OCI-LY7 (cell line): ENCODE data around the gene ATE1. TPM values are rescaled to one million over a fixed set of nuclear protein-coding genes. Genes with fewer than 3 reads are reported as not detected.

Source experiments
- BruUV-seq: library from RNA; stranded (reverse); fragments of 400-500 nt; replicated peaks from 2 replicates; lab custom pipeline; 2021; lab: Mats Ljungman, UMichigan
- CTCF ChIA-PET: fragments of 300-600 bp; sonication (Branson Sonifier 250); formaldehyde crosslinking; loops from one replicate; lab custom pipeline; 2022; ENCODE audit warnings: antibody characterized with exemption; ENCODE audit not compliant: unreplicated experiment; lab: Charles Lee
- POLR2A ChIA-PET: fragments of 300-600 bp; sonication (Branson Sonifier 250); formaldehyde crosslinking; loops from one replicate; lab custom pipeline; 2022; ENCODE audit warnings: antibody characterized with exemption; lab: Charles Lee
- DNase-seq: peaks from one replicate; pipeline ENCODE4 v3.0.0-alpha.2; 2015; ENCODE audit warnings: low spot score
- H2AFZ ChIP-seq: fragments of 200-600 bp; sonication (generic), shearing (Covaris generic); 2 replicates; pipeline ENCODE4 v1.6.1; 2014; ENCODE audit warnings: mild to moderate bottlenecking, antibody characterized with exemption, low read length, moderate library complexity
- H3K27ac ChIP-seq: fragments of 200-600 bp; sonication (generic); 2 replicates; pipeline ENCODE4 v1.5.1; 2014; ENCODE audit warnings: mixed run types, low read depth, mild to moderate bottlenecking, moderate library complexity, low read length, inconsistent platforms; ENCODE audit not compliant: poor library complexity, severe bottlenecking
- H3K36me3 ChIP-seq: fragments of 200-600 bp; sonication (generic); 2 replicates; pipeline ENCODE4 v1.6.1; 2014; ENCODE audit warnings: mild to moderate bottlenecking, antibody characterized with exemption, low read length, moderate library complexity, mixed read lengths; ENCODE audit not compliant: insufficient read depth
- H3K4me1 ChIP-seq: fragments of 200-600 bp; sonication (generic); 2 replicates; pipeline ENCODE4 v1.5.1; 2014; ENCODE audit warnings: mild to moderate bottlenecking, low read length; ENCODE audit not compliant: insufficient read depth, poor library complexity, severe bottlenecking
- H3K4me2 ChIP-seq: fragments of 200-600 bp; sonication (generic); 2 replicates; pipeline ENCODE4 v1.6.1; 2014; ENCODE audit warnings: mild to moderate bottlenecking, low read length
- H3K4me3 ChIP-seq: fragments of 200-600 bp; sonication (generic); 2 replicates; pipeline ENCODE4 v1.5.1; 2014; ENCODE audit warnings: mild to moderate bottlenecking, low read depth, low read length; ENCODE audit not compliant: poor library complexity, severe bottlenecking
- H3K79me2 ChIP-seq: fragments of 200-600 bp; sonication (generic); 2 replicates; pipeline ENCODE4 v1.6.1; 2016; ENCODE audit warnings: low read depth, mild to moderate bottlenecking, low read length, moderate library complexity, mixed read lengths; ENCODE audit not compliant: insufficient read depth
- H3K9me2 ChIP-seq: fragments of 200-600 bp; sonication (generic); 2 replicates; pipeline ENCODE4 v1.6.1; 2016; ENCODE audit warnings: mild to moderate bottlenecking, low read length, mixed read lengths; ENCODE audit not compliant: insufficient read depth
- H3K9me3 ChIP-seq: fragments of 200-600 bp; sonication (generic); 2 replicates; pipeline ENCODE4 v1.6.1; 2014; ENCODE audit warnings: mild to moderate bottlenecking, mixed run types, low read length, mixed read lengths
- H4K20me1 ChIP-seq: fragments of 200-600 bp; sonication (generic); 2 replicates; pipeline ENCODE4 v1.6.1; 2014; ENCODE audit warnings: mild to moderate bottlenecking, antibody characterized with exemption, low read length, moderate library complexity, mixed read lengths; ENCODE audit not compliant: insufficient read depth
- EZH2phosphoT487 ChIP-seq: fragments of 200-600 bp; sonication (generic); IDR thresholded peaks from 2 replicates; pipeline ENCODE4 v1.6.1; 2018; ENCODE audit warnings: low read depth, borderline replicate concordance, mild to moderate bottlenecking, mixed run types, antibody characterized with exemption, low read length, moderate library complexity, mixed read lengths
- intact Hi-C: fragments of 100-400 bp; cut with micrococcal nuclease; formaldehyde crosslinking; loops from one replicate; pipeline ENCODE4 v1.10.0; 2022; ENCODE audit not compliant: unreplicated experiment
- total RNA-seq, 2 experiments: library from RNA; depleted of rRNA in 1 of 2; stranded (reverse); fragments of >200 nt in 1 of 2; shearing (Covaris generic) in 1 of 2; gene quantifications; 2 replicates each; pipeline ENCODE4 v1.2.3, GENCODE V29; 2014 to 2022
- TF ChIP-seq, protein P1 (sequence below): fragments of 200-600 bp; sonication (generic); conservative IDR thresholded peaks from 2 replicates; pipeline ENCODE4 v1.5.1; 2014; ENCODE audit warnings: mild to moderate bottlenecking, antibody characterized with exemption, low read length, moderate library complexity, mixed read lengths

The ATE1 gene
- total RNA-seq, 2 experiments from 2014 or later, result 14.8 to 44.7 TPM

- Histone ChIP-seq H3K4me2 (no peak overlapping the region), H4K20me1 (no peaks in the 10 kb centered on the region), H3K4me1 (no peaks in the 10 kb centered on the region), H2AFZ (no peak overlapping the region), H3K9me3 (no peaks in the 10 kb centered on the region), H3K36me3 (no peaks in the 10 kb centered on the region), H3K79me2 (no peaks in the 10 kb centered on the region), H3K27ac (no peak overlapping the region), H3K4me3 (no peak overlapping the region), H3K9me2 (no peaks in the 10 kb centered on the region)
- TF ChIP-seq EZH2phosphoT487, result no peak
- TF ChIP-seq, protein P1, sequence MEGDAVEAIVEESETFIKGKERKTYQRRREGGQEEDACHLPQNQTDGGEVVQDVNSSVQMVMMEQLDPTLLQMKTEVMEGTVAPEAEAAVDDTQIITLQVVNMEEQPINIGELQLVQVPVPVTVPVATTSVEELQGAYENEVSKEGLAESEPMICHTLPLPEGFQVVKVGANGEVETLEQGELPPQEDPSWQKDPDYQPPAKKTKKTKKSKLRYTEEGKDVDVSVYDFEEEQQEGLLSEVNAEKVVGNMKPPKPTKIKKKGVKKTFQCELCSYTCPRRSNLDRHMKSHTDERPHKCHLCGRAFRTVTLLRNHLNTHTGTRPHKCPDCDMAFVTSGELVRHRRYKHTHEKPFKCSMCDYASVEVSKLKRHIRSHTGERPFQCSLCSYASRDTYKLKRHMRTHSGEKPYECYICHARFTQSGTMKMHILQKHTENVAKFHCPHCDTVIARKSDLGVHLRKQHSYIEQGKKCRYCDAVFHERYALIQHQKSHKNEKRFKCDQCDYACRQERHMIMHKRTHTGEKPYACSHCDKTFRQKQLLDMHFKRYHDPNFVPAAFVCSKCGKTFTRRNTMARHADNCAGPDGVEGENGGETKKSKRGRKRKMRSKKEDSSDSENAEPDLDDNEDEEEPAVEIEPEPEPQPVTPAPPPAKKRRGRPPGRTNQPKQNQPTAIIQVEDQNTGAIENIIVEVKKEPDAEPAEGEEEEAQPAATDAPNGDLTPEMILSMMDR, result no peak
- no peak for DNase-seq
- intact Hi-C loops, result no loop called here
- ChIA-PET POLR2A (interaction anchor here (0.6 kb wide), 1 partner anchor 431 kb away, joined by 3 read pairs; no protein-coding TSS in a partner anchor), CTCF (no interaction called here)
- BruUV-seq, result no TSS peak
These were observed 228.9 kb downstream of the ATE1 start for GRCh38 chr10:121698902-121699301.

DNA sequence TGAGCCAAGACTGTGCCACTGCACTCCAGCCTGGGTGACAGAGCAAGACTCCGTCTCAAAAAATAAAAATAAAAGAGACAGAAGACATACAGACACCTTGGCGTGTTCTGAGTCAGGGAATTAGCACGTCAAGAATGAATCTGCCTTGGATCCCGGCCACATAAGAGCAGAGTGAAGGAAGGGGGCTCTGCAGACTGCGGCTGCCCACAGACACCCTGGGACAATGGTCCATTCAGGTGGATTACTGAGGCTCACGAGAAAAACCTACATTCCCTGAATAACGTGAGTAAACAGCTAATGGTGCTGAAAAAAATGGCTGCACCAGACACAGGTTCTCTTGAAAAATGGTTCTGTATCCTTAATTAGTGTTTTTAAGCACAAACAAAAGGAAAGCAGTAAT, 229.5 kb downstream of the ATE1 start:
- H3K4me3 ChIP-seq, result no peak overlapping the region
- intact Hi-C loops, result no loop called here
- no peak for TF ChIP-seq EZH2phosphoT487
- TF ChIP-seq, protein P1, result no peak
- H3K9me2 ChIP-seq, result no peaks in the 10 kb centered on the region
- ChIA-PET POLR2A (no interaction called here), CTCF (no interaction called here)
- H2AFZ ChIP-seq, result no peak overlapping the region
- H3K4me2 ChIP-seq, result no peak overlapping the region
- no peaks in the 10 kb centered on the region for H3K4me1 ChIP-seq
- H4K20me1 ChIP-seq, result no peaks in the 10 kb centered on the region
- H3K27ac ChIP-seq, result no peak overlapping the region
- H3K36me3 ChIP-seq, result no peaks in the 10 kb centered on the region
- H3K9me3 ChIP-seq, result no peaks in the 10 kb centered on the region
- no peaks in the 10 kb centered on the region for H3K79me2 ChIP-seq
- no peak for DNase-seq
- no TSS peak for BruUV-seq

GRCh38 chr10:121696854-121697253, 231.0 kb downstream of the ATE1 start:
- Histone ChIP-seq H3K9me3 (no peaks in the 10 kb centered on the region), H3K36me3 (no peaks in the 10 kb centered on the region), H3K4me3 (no peak overlapping the region), H3K27ac (no peak overlapping the region), H3K4me1 (no peaks in the 10 kb centered on the region), H3K9me2 (no peaks in the 10 kb centered on the region), H4K20me1 (no peaks in the 10 kb centered on the region), H2AFZ (no peak overlapping the region), H3K4me2 (no peak overlapping the region), H3K79me2 (no peaks in the 10 kb centered on the region)
- ChIA-PET POLR2A (no interaction called here), CTCF (no interaction called here)
- no TSS peak for BruUV-seq
- DNase-seq, result peak; percentile 40
- TF ChIP-seq, protein P1, result peak; percentile 75
- TF ChIP-seq EZH2phosphoT487, result no peak
- intact Hi-C loops, result no loop called here
